GM10248 (cell line): ENCODE data around the gene SERPINB7.

Experiments
- CTCF ChIA-PET: fragments of 300-600 bp; sonication (Branson Sonifier 250); formaldehyde crosslinking; extraction: SDS; loops from one replicate; lab custom pipeline; 2021; ENCODE audit warnings: antibody characterized with exemption; lab: Yijun Ruan, JAX
- POLR2A ChIA-PET: fragments of 350-650 bp; sonication (Branson Sonifier 250); formaldehyde crosslinking; extraction: SDS; loops from one replicate; lab custom pipeline; 2020; ENCODE audit warnings: antibody characterized with exemption; lab: Yijun Ruan, JAX
- DNase-seq: peaks from one replicate; pipeline ENCODE4 v3.0.0; 2012; ENCODE audit errors: extremely low spot score
- TF ChIP-seq, protein P1 (sequence below): IDR thresholded peaks from 2 replicates; pipeline ENCODE4 v1.5.1; 2012; ENCODE audit warnings: mild to moderate bottlenecking, low read depth; ENCODE audit errors: extremely low read depth, missing control alignments, control extremely low read depth

Gene SERPINB7

GRCh38 chr18:63844254-63844653, 69.0 kb downstream of the SERPINB7 start:
- ChIA-PET POLR2A (no interaction called here), CTCF (interaction anchor here (1.0 to 5.7 kb wide), 13 partner anchors 15 to 405 kb away, joined by 3 to 66 read pairs (median 8); partner anchors contain the start of gene SERPINB12)
- DNase-seq = no peak
- TF ChIP-seq, protein P1, sequence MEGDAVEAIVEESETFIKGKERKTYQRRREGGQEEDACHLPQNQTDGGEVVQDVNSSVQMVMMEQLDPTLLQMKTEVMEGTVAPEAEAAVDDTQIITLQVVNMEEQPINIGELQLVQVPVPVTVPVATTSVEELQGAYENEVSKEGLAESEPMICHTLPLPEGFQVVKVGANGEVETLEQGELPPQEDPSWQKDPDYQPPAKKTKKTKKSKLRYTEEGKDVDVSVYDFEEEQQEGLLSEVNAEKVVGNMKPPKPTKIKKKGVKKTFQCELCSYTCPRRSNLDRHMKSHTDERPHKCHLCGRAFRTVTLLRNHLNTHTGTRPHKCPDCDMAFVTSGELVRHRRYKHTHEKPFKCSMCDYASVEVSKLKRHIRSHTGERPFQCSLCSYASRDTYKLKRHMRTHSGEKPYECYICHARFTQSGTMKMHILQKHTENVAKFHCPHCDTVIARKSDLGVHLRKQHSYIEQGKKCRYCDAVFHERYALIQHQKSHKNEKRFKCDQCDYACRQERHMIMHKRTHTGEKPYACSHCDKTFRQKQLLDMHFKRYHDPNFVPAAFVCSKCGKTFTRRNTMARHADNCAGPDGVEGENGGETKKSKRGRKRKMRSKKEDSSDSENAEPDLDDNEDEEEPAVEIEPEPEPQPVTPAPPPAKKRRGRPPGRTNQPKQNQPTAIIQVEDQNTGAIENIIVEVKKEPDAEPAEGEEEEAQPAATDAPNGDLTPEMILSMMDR = peak; percentile 27

DNA sequence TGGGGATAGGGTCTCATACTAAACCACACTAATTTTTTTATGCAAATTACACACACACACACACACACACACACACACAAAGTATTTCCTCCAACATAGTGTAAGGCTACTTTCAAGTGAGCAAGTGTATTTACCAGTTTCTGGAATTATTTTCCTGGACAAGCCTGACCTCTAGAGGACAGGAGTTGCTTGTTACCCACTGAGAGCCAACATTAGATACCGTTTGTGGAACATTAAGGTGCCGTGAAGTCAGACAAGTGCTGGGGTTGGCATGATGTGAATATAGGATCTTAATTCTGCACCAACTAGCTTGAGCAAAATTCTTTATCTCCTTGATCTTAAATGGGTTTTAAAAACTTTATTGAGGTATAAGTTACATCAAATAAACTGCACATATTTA, 72.9 kb downstream of the SERPINB7 start:
- CTCF ChIA-PET = interaction anchor here (0.7 to 2.3 kb wide), 5 partner anchors 12 to 330 kb away, joined by 4 to 7 read pairs (median 6); no protein-coding TSS in a partner anchor
- no peak for DNase-seq
- TF ChIP-seq, protein P1 = peak; percentile 73
- POLR2A ChIA-PET = no interaction called here

DNA sequence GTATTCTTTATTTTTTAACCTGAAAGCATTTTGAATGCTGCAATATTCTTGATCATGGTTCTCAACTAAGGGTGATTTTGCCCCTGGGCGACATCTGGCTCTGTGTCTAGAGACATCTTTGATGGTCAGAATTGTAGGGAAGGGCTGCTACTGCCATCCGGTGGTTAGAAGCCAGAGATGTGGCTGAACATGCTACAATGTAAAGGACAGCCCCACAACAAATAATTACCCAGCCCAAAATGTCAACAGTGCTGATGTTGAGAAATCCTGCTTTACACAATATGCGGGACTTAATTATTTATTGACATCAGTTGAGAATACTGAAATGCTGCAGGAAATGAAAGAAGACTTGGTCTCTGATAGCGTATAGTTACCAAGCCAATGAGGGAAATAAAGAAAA, 74.8 kb downstream of the SERPINB7 start:
- TF ChIP-seq, protein P1 = peak; percentile 46
- POLR2A ChIA-PET = no interaction called here
- CTCF ChIA-PET = interaction anchor here (1.9 kb wide), 1 partner anchor 332 kb away, joined by 7 read pairs; no protein-coding TSS in a partner anchor
- no peak for DNase-seq

GRCh38 chr18:63850636-63851035, 75.4 kb downstream of the SERPINB7 start:
- POLR2A ChIA-PET = no interaction called here
- DNase-seq = no peak
- CTCF ChIA-PET = interaction anchor here (1.6 kb wide), 1 partner anchor 332 kb away, joined by 5 read pairs; no protein-coding TSS in a partner anchor
- TF ChIP-seq, protein P1 = no peak
